IMR-90 (cell line): Measurements from ENCODE around the gene DPYSL5. TPM values are rescaled to one million over a fixed set of nuclear protein-coding genes. Genes with fewer than 3 reads are reported as not detected.

ENCODE experiments used
- ATAC-seq: fragments of 200-7000 bp; cut with Tn5 transposase; 2 replicates; pipeline ENCODE4 v1.9.1; 2020; ENCODE audit warnings: low read depth, mild to moderate bottlenecking, moderate library complexity
- BruUV-seq: library from RNA; stranded (reverse); fragments of 400-500 nt; replicated peaks from 2 replicates; lab custom pipeline; 2021; lab: Mats Ljungman, UMichigan
- CTCF ChIA-PET: fragments of 300-600 bp; formaldehyde crosslinking; extraction: SDS; loops from one replicate; lab custom pipeline; 2021; ENCODE audit warnings: antibody characterized with exemption; lab: Yijun Ruan, JAX
- POLR2A ChIA-PET: fragments of 300-600 bp; sonication (Branson Sonifier 250); formaldehyde crosslinking; loops from one replicate; lab custom pipeline; 2022; ENCODE audit warnings: antibody characterized with exemption; ENCODE audit not compliant: unreplicated experiment; lab: Charles Lee
- DNase-seq: peaks from one replicate; pipeline ENCODE4 v3.0.0; 2013
- H2AFZ ChIP-seq: replicated peaks from 2 replicates; pipeline ENCODE3; 2013; ENCODE audit warnings: low read length, mild to moderate bottlenecking; ENCODE audit not compliant: poor library complexity
- H2AK5ac ChIP-seq: 2 replicates; pipeline ENCODE4 v1.6.1; 2013; ENCODE audit warnings: low read depth, low read length, inconsistent platforms
- H2AK9ac ChIP-seq: replicated peaks from 2 replicates; pipeline ENCODE3; 2013; ENCODE audit warnings: mild to moderate bottlenecking, low read depth, low read length, moderate library complexity; ENCODE audit not compliant: poor library complexity
- H2BK120ac ChIP-seq: 2 replicates; pipeline ENCODE4 v1.6.1; 2013; ENCODE audit warnings: low read depth, low read length, inconsistent platforms
- H2BK15ac ChIP-seq: 3 replicates; pipeline ENCODE4 v1.6.1; 2013; ENCODE audit warnings: low read depth, low read length, inconsistent platforms
- H2BK20ac ChIP-seq: 2 replicates; pipeline ENCODE4 v1.6.1; 2013; ENCODE audit warnings: low read depth, mild to moderate bottlenecking, inconsistent platforms, low read length, moderate library complexity
- H2BK5ac ChIP-seq: 2 replicates; pipeline ENCODE4 v1.6.1; 2013; ENCODE audit warnings: mild to moderate bottlenecking, low read depth, low read length, inconsistent platforms; ENCODE audit not compliant: poor library complexity, severe bottlenecking
- H3K14ac ChIP-seq: replicated peaks from 2 replicates; pipeline ENCODE4 v1.6.1; 2013; ENCODE audit warnings: low read depth, low read length, inconsistent platforms
- H3K18ac ChIP-seq: 2 replicates; pipeline ENCODE4 v1.6.1; 2013; ENCODE audit warnings: low read depth, low read length, control low read depth
- H3K23ac ChIP-seq: 2 replicates; pipeline ENCODE4 v1.6.1; 2013; ENCODE audit warnings: low read depth, low read length, inconsistent platforms
- H3K27ac ChIP-seq: 2 replicates; pipeline ENCODE4 v1.5.1; 2013; ENCODE audit warnings: mild to moderate bottlenecking, control low read depth, low read length; ENCODE audit not compliant: insufficient read depth
- H3K27me3 ChIP-seq: 2 replicates; pipeline ENCODE4 v1.6.1; 2013; ENCODE audit warnings: low read length; ENCODE audit not compliant: control insufficient read depth, insufficient read depth
- H3K36me3 ChIP-seq: 2 replicates; pipeline ENCODE4 v1.6.1; 2013; ENCODE audit warnings: low read length, mixed read lengths; ENCODE audit not compliant: control insufficient read depth, insufficient read depth
- H3K4ac ChIP-seq: 2 replicates; pipeline ENCODE4 v1.6.1; 2013; ENCODE audit warnings: low read depth, low read length, inconsistent platforms
- H3K4me1 ChIP-seq: 2 replicates; pipeline ENCODE4 v1.6.1; 2013; ENCODE audit warnings: low read length, mixed read lengths; ENCODE audit not compliant: control insufficient read depth, insufficient read depth
- H3K4me2 ChIP-seq: 2 replicates; pipeline ENCODE4 v1.6.1; 2013; ENCODE audit warnings: low read depth, mild to moderate bottlenecking, control low read depth, low read length, moderate library complexity
- H3K4me3 ChIP-seq: 2 replicates; pipeline ENCODE4 v1.5.1; 2013; ENCODE audit warnings: low read depth, mild to moderate bottlenecking, control low read depth, low read length, moderate library complexity; ENCODE audit not compliant: insufficient read depth
- H3K56ac ChIP-seq: 2 replicates; pipeline ENCODE4 v1.6.1; 2013; ENCODE audit warnings: low read length, inconsistent platforms; ENCODE audit not compliant: insufficient read depth; ENCODE audit errors: extremely low read depth
- H3K79me1 ChIP-seq, 2 experiments: 2 replicates each; pipeline ENCODE4 v1.6.1; 2013; ENCODE audit warnings: low read length in 2 of 2, inconsistent platforms in 1 of 2, low read depth in 1 of 2
- H3K9ac ChIP-seq: 2 replicates; pipeline ENCODE4 v1.6.1; 2013; ENCODE audit warnings: low read depth, low read length, control low read depth
- H3K9me1 ChIP-seq: 2 replicates; pipeline ENCODE4 v1.6.1; 2013; ENCODE audit warnings: low read length, inconsistent platforms; ENCODE audit not compliant: insufficient read depth
- H3K9me3 ChIP-seq: 2 replicates; pipeline ENCODE4 v1.6.1; 2013; ENCODE audit warnings: low read length; ENCODE audit not compliant: control insufficient read depth, insufficient read depth
- H4K20me1 ChIP-seq: 2 replicates; pipeline ENCODE4 v1.6.1; 2013; ENCODE audit warnings: low read length, inconsistent platforms; ENCODE audit not compliant: insufficient read depth
- H4K5ac ChIP-seq: 2 replicates; pipeline ENCODE4 v1.6.1; 2013; ENCODE audit warnings: mild to moderate bottlenecking, low read depth, low read length, control low read depth
- H4K8ac ChIP-seq, 2 experiments: 2 replicates each; pipeline ENCODE4 v1.6.1; 2013; ENCODE audit warnings: low read depth in 2 of 2, low read length in 2 of 2, control low read depth in 1 of 2, inconsistent platforms in 1 of 2
- H4K91ac ChIP-seq: 2 replicates; pipeline ENCODE4 v1.6.1; 2013; ENCODE audit warnings: low read depth, low read length, inconsistent platforms; ENCODE audit not compliant: insufficient read depth
- BHLHE40 ChIP-seq: fragments of 150-350 bp; IDR thresholded peaks from 2 replicates; pipeline ENCODE4 v1.6.1; 2016; ENCODE audit warnings: mild to moderate bottlenecking, low read depth, low read length
- CEBPB ChIP-seq: IDR thresholded peaks from 2 replicates; pipeline ENCODE4 v1.6.1; 2012; ENCODE audit warnings: low read depth, low read length, improper control_type of control experiment
- CHD1 ChIP-seq: IDR thresholded peaks from 2 replicates; pipeline ENCODE4 v1.6.1; 2012; ENCODE audit warnings: low read depth, low read length, improper control_type of control experiment
- FOS ChIP-seq: fragments of 150-350 bp; IDR thresholded peaks from 2 replicates; pipeline ENCODE4 v1.6.1; 2016; ENCODE audit warnings: low read depth, low read length
- MAFK ChIP-seq: IDR thresholded peaks from 2 replicates; pipeline ENCODE4 v1.6.1; 2012; ENCODE audit warnings: low read depth, low read length, improper control_type of control experiment
- MAZ ChIP-seq: IDR thresholded peaks from 2 replicates; pipeline ENCODE4 v1.6.1; 2012; ENCODE audit warnings: low read depth, mild to moderate bottlenecking, low read length, improper control_type of control experiment, moderate library complexity, borderline replicate concordance
- MXI1 ChIP-seq: IDR thresholded peaks from 2 replicates; pipeline ENCODE4 v1.6.1; 2012; ENCODE audit warnings: low read depth, mild to moderate bottlenecking, low read length, moderate library complexity, borderline replicate concordance
- NFE2L2 ChIP-seq: fragments of 150-350 bp; IDR thresholded peaks from 2 replicates; pipeline ENCODE4 v1.6.1; 2016; ENCODE audit warnings: low read depth, mild to moderate bottlenecking, low read length
- POLR2A ChIP-seq: IDR thresholded peaks from 2 replicates; pipeline ENCODE4 v1.6.1; 2012; ENCODE audit warnings: mild to moderate bottlenecking, low read depth, low read length
- RAD21 ChIP-seq: IDR thresholded peaks from 2 replicates; pipeline ENCODE4 v1.6.1; 2012; ENCODE audit warnings: low read length, improper control_type of control experiment
- RCOR1 ChIP-seq: IDR thresholded peaks from 2 replicates; pipeline ENCODE4 v1.6.1; 2012; ENCODE audit warnings: mild to moderate bottlenecking, low read length, improper control_type of control experiment; ENCODE audit not compliant: insufficient replicate concordance
- RFX5 ChIP-seq: IDR thresholded peaks from 2 replicates; pipeline ENCODE4 v1.8.0; 2012; ENCODE audit warnings: low read depth, mild to moderate bottlenecking, low read length, moderate library complexity
- SMC3 ChIP-seq: fragments of 150-350 bp; IDR thresholded peaks from 2 replicates; pipeline ENCODE4 v1.6.1; 2016; ENCODE audit warnings: low read depth, mild to moderate bottlenecking, antibody characterized with exemption, low read length, moderate library complexity
- USF2 ChIP-seq: fragments of 150-350 bp; IDR thresholded peaks from 2 replicates; pipeline ENCODE4 v1.6.1; 2017; ENCODE audit warnings: mild to moderate bottlenecking, antibody characterized with exemption, low read length, low read depth
- WGBS, 2 experiments: methylation state at CpG; one replicate each; pipeline versions ENCODE4 v1.1.5 to v1.1.7; 2013; ENCODE audit warnings: missing lambda C conversion rate in 2 of 2; ENCODE audit not compliant: insufficient read length in 1 of 2; ENCODE audit errors: extremely low coverage in 2 of 2; 5-methylcytosine and 5-hydroxymethylcytosine counted together
- dilution Hi-C: fragments of 300-500 bp; cut with HindIII; formaldehyde crosslinking; loops from one replicate; pipeline ENCODE4 v1.14.3; 2018; ENCODE audit warnings: low sequenced_read_pairs; ENCODE audit not compliant: unreplicated experiment
- in situ Hi-C: fragments of 300-500 bp; cut with MboI; formaldehyde crosslinking; loops from 3 replicates; pipeline ENCODE4 v1.14.3; 2019; ENCODE audit warnings: low sequenced_read_pairs, inconsistent platforms, mixed read lengths
- intact Hi-C: fragments of 100-400 bp; cut with micrococcal nuclease; formaldehyde crosslinking; loops from 2 replicates; pipeline ENCODE4 v1.10.0; 2022
- polyA plus RNA-seq, 3 experiments: library from polyadenylated mRNA; depleted of rRNA; stranded (reverse); fragments of >200 nt; gene quantifications; 2 replicates each; pipeline ENCODE4 v1.2.3, GENCODE V29; 2012; ENCODE audit warnings: low replicate concordance in 1 of 3
- total RNA-seq: library from RNA; depleted of rRNA; stranded (reverse); fragments of >200 nt; gene quantifications from 2 replicates; pipeline ENCODE4 v1.2.3, GENCODE V29; 2012
- TF ChIP-seq, protein P1 (sequence below): fragments of 150-350 bp; IDR thresholded peaks from 2 replicates; pipeline ENCODE4 v1.6.1; 2016; ENCODE audit warnings: low read depth, mild to moderate bottlenecking, low read length, moderate library complexity, borderline replicate concordance
- TF ChIP-seq, protein P2 (sequence below): conservative IDR thresholded peaks from 2 replicates; pipeline ENCODE4 v1.5.1; 2012; ENCODE audit warnings: mild to moderate bottlenecking, low read depth, low read length, improper control_type of control experiment

DPYSL5 gene
- total and polyA plus RNA-seq, 2 of the 4 experiments (the other 2 are of a cell fraction) = not detected

DNA sequence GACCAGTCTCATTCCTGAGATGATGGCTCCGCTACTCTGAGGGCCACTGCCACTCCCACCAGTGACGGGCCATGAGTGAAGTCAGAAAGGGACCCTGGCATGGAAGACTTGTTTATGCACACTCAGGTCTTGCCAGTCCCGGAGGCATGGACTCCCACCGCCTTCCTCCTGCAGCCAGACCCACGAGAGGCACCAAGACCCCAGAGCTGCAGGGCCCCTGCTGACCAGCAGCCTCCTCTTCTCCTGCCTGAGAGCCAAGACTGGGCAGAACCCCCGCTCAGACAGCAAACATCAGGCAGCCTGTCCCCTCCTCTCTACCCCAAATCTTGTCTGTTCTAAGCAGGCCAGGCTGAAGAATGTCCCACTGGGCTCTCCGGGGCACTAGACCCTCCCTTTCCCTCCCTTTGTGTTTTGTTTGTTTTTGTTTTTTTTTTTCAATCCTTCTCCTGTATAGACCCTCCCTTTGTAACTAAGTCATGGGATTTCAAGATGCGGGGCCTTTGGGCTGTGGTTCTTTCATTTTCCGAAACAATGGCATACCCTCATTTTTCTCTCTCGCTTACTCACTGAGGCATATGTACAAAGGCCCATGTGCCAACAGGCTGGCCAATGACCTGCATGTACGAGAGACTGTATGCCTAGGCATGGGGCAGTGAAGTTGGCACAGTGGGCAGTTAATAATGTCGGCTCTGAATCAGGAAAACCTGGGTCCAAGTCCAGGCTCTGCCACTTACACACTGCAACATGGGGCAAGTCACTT is 98.2 kb downstream of the DPYSL5 start:
- intact Hi-C loops (loop anchor here (10.0 kb wide), 1 partner anchor 341 kb away; no protein-coding TSS in a partner anchor), dilution Hi-C loops (no loop called here)
- H3K56ac ChIP-seq = no peak overlapping the region

More for the DNA sequence above, 98.2 kb downstream of the DPYSL5 start:
- no peak overlapping the region for H3K23ac ChIP-seq
- no peak for ATAC-seq
- H4K8ac ChIP-seq = no peak overlapping the region
- no peak overlapping the region for H3K9ac ChIP-seq
- H3K4me2 ChIP-seq = no peak overlapping the region
- H4K91ac ChIP-seq = no peak overlapping the region
- no peak overlapping the region for H3K18ac ChIP-seq
- no peak overlapping the region for H2BK120ac ChIP-seq
- H3K79me1 ChIP-seq = no peaks in the 10 kb centered on the region
- no TSS peak for BruUV-seq
- DNase-seq = no peak
- no peak overlapping the region for H3K4ac ChIP-seq
- in situ Hi-C loops = no loop called here
- no peak overlapping the region for H4K5ac ChIP-seq
- H3K9me1 ChIP-seq = no peaks in the 10 kb centered on the region
- no peak overlapping the region for H2BK5ac ChIP-seq
- H2BK15ac ChIP-seq = no peak overlapping the region
- peaks cover 2% of the 10 kb centered on the region; the same call in 1 of the 2 replicates for H3K4me1 ChIP-seq
- no peak overlapping the region for H3K27ac ChIP-seq
- peaks cover 57% of the 10 kb centered on the region for H3K27me3 ChIP-seq
- H2AK9ac ChIP-seq = no peak overlapping the region
- no peaks in the 10 kb centered on the region for H4K20me1 ChIP-seq
- ChIA-PET POLR2A (no interaction called here), CTCF (no interaction called here)
- no peak overlapping the region for H2AK5ac ChIP-seq
- WGBS, 2 experiments = no CpG with 5 or more reads among the region's 12 CpGs
- no peak overlapping the region for H2AFZ ChIP-seq
- H2BK20ac ChIP-seq = no peak overlapping the region
- H3K9me3 ChIP-seq = no peaks in the 10 kb centered on the region
- TF ChIP-seq CHD1 (no peak), USF2 (no peak), FOS (no peak), POLR2A (no peak), CEBPB (no peak), MXI1 (no peak), SMC3 (no peak), MAZ (no peak), RFX5 (no peak), RAD21 (no peak), NFE2L2 (no peak), MAFK (no peak), RCOR1 (no peak), BHLHE40 (no peak)
- TF ChIP-seq, protein P1, sequence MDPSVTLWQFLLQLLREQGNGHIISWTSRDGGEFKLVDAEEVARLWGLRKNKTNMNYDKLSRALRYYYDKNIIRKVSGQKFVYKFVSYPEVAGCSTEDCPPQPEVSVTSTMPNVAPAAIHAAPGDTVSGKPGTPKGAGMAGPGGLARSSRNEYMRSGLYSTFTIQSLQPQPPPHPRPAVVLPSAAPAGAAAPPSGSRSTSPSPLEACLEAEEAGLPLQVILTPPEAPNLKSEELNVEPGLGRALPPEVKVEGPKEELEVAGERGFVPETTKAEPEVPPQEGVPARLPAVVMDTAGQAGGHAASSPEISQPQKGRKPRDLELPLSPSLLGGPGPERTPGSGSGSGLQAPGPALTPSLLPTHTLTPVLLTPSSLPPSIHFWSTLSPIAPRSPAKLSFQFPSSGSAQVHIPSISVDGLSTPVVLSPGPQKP = no peak
- TF ChIP-seq, protein P2, sequence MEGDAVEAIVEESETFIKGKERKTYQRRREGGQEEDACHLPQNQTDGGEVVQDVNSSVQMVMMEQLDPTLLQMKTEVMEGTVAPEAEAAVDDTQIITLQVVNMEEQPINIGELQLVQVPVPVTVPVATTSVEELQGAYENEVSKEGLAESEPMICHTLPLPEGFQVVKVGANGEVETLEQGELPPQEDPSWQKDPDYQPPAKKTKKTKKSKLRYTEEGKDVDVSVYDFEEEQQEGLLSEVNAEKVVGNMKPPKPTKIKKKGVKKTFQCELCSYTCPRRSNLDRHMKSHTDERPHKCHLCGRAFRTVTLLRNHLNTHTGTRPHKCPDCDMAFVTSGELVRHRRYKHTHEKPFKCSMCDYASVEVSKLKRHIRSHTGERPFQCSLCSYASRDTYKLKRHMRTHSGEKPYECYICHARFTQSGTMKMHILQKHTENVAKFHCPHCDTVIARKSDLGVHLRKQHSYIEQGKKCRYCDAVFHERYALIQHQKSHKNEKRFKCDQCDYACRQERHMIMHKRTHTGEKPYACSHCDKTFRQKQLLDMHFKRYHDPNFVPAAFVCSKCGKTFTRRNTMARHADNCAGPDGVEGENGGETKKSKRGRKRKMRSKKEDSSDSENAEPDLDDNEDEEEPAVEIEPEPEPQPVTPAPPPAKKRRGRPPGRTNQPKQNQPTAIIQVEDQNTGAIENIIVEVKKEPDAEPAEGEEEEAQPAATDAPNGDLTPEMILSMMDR = no peak
- no peaks in the 10 kb centered on the region for H3K36me3 ChIP-seq
- H3K14ac ChIP-seq = no peak overlapping the region
- no peak overlapping the region for H3K4me3 ChIP-seq
